Measurements from ENCODE around the gene PEAK1.
"Not testable (repeated sequence)": the region's sequence is repeated elsewhere in the genome, so short reads cannot be mapped to it uniquely, and the experiment has no call there.

The PEAK1 gene

DNA sequence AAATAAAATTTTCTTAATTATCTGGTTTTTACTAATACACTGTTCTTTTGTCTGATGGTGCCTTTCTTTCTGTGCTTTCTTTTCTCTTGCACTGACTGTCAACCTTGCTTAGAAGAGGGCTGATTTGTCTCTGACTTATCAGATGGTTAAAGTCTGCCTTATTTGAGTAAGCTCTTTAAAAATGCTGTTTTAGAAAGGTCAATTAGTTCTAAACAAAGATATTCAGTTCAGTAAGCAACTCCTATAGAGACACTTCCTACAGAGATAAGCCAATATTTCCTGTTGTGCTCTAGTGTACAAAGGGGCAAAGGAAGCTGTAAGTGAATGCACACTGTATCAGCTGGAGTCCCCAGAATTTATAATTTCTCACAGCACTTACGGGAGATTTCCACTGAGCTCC, 195.6 kb downstream of the PEAK1 start:
- no peak for DNase-seq

DNA sequence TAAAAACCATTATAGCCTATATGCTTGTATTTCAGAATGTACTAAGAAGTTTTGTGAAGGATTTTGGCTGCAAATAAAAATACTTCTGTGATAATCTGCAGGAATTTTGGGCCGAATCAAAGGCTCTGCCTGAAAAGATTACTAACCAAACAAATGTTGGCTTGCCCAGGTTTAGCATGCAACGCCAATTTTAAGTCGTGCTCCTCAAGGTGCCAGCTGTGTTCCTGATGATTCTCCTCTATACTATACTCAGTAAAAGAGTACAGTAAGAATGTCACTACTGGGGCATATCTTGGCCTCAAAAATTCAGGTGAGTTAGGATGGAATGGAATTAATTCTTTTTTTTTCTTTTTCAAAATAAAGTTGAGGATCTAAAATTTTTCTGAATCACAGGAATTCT, 198.2 kb downstream of the PEAK1 start:
- no peak for DNase-seq

DNA sequence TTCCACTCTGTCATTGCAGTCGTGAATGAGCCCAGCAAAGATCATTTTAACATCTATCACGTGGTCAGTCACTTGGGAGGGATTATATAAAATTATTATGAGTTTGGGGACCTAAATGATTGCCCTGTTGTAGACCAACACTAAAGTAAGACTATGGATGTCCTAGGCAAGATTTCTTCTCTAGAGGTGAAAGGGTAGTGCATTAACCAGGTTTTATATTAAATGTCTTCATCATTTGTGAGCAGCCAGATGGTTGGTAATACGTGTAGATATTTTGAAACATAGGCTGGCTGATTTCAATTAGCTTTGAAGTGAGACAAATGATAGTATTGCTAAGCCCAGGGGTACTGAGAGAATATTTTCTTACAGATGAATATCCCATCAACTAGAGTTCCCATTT, 198.7 kb downstream of the PEAK1 start:
- no peak for DNase-seq

DNA sequence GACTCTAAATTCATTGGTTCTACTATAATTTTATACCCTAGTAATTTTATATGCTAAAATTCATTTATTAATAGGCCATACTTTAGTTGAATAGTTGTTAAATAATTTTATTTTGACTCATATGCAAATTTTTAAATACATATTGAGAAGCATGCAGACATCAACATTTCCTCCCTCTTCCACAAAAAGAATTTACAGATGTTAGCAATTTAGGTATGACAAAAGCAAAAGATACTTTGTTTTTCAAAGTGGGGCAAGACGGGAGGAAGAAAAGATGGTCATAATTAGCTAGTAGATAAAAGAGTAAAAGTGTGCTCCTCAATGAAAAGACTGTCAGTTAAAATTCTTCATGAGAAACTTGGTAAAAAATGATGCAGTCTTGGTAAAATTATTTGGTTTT, 200.1 kb downstream of the PEAK1 start:
- no peak for DNase-seq

- no peak for DNase-seq
Measured at GRCh38 chr15:77209221-77209620, 210.7 kb downstream of the PEAK1 start.

GRCh38 chr15:77208241-77208640, 211.7 kb downstream of the PEAK1 start:
- DNase-seq: no peak

GRCh38 chr15:77201665-77202064, 218.2 kb downstream of the PEAK1 start:
- no peak for DNase-seq

DNA sequence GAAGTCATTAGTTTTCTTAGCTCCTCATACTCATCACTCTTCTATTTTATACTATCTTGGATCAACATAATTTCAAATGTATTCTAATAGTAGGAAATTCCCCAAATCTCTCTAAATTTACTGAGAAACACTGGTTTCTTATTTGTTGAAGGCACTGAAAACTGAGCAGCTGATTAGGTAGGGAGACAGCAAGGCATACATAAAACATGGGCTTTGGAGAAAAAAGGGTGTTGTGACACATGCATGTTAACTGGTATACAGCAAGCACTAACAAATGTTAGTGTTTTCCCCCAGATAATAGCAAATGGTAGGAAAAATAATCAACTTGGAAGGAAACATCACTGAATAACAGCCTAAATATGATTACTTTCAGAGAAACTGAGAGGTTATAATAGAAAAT, 223.5 kb downstream of the PEAK1 start:
- DNase-seq: no peak

GRCh38 chr15:77195586-77195985, 224.3 kb downstream of the PEAK1 start:
- DNase-seq: no peak

GRCh38 chr15:77192451-77192850, 227.5 kb downstream of the PEAK1 start:
- no peak for DNase-seq

- no peak for DNase-seq
Measured at GRCh38 chr15:77191230-77191834, 228.6 kb downstream of the PEAK1 start.

GRCh38 chr15:77187751-77188464, 232.0 kb downstream of the PEAK1 start:
- DNase-seq: no peak

DNA sequence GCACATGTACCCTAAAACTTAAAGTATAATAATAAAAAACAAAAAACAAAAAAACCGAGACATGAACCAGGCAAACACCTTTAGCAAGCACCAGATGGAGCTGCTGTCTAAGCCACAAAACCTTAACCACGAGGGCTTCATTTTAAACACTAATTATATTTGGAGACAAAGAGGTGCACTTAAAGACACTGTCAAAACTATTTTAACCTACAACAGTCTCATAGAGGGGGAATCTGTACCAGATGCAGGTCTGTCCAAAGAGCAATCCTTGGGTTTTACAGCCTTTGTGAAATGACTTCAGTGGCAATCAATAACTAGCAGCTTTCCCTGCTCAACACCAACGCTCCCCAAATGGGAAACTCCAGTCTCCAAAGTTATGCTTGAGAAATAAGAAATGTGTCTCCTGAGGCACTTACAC, 233.3 kb downstream of the PEAK1 start:
- no peak for DNase-seq

- DNase-seq: no peak
Measured at GRCh38 chr15:77185242-77185785, 234.6 kb downstream of the PEAK1 start.

GRCh38 chr15:77184352-77184751, 235.6 kb downstream of the PEAK1 start:
- DNase-seq: not testable (repeated sequence)

- no peak for DNase-seq
Measured at GRCh38 chr15:77183066-77183465, 236.8 kb downstream of the PEAK1 start.

GRCh38 chr15:77181305-77182074, 238.4 kb downstream of the PEAK1 start:
- DNase-seq: no peak

DNA sequence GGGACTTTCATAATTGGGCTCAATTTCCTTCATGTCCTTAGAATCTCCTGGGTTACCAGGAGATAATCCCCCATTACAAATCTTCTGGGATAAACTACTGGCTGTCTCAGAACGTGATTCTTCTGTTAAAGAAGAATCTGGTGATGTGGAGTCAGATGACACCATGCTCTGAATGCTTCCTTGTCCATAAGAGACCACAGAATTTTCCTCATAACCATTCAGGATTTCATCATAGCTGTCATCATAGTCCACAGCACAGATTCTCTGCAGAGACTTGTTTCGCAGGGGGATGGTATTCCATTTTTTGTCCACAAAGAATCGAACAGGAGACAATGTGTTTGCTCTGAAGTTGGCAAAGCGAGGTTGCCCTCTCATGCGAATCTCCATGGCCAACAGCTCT, 239.1 kb downstream of the PEAK1 start:
- DNase-seq: no peak

DNA sequence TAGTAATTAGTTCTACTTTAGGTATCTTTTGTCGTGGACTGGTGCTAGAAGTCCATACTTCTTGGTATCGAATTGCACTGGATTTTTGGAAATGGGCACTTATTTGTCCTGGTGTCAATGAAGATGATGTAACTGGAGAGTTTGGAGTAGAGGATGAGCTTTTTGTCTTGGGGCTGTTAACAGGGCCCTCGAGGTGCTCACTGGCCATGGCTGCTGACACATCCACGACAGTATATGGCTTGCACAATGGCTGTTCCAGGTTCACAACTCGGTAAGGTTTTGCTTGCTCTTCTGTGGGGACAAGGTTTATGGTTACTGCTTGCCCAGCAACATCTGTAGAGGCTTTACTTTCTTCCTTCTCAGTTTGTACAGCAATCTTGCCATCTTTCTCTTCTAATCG, 239.6 kb downstream of the PEAK1 start:
- no peak for DNase-seq

GRCh38 chr15:77179541-77179998, 240.3 kb downstream of the PEAK1 start:
- no peak for DNase-seq

GRCh38 chr15:77178411-77178810, 241.5 kb downstream of the PEAK1 start:
- DNase-seq: no peak

DNA sequence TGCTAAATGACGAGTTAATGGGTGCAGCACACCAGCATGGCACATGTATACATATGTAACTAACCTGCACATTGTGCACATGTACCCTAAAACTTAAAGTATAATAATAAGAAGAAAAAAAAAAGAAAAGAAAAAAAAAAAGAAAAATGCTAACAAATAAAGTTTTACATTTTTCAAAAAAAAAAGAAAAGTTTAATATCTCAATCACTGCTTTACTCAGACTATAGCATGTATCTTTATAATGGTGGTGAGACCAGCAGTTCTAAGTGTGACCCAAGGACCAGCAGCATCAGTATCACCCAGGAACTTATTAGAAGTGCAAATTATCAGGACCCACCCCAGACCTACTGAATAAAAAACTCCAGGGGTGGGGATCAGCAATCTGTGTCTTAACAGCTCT, 243.8 kb downstream of the PEAK1 start:
- not testable (repeated sequence) for DNase-seq

GRCh38 chr15:77173487-77173886, 246.4 kb downstream of the PEAK1 start:
- no peak for DNase-seq
